Loucy (cell line): ENCODE measurements around the gene TNRC6B.

Source experiments
- CTCF ChIP-seq: fragments of 200-600 bp; sonication (generic); conservative IDR thresholded peaks from 2 replicates; pipeline ENCODE4 v1.5.1; 2014; ENCODE audit warnings: mild to moderate bottlenecking, antibody characterized with exemption, low read length
- EZH2phosphoT487 ChIP-seq: fragments of 200-600 bp; IDR thresholded peaks from 2 replicates; pipeline ENCODE4 v1.6.1; 2018; ENCODE audit warnings: antibody characterized with exemption, mild to moderate bottlenecking, moderate library complexity, borderline replicate concordance

- TF ChIP-seq CTCF, result no peak
- TF ChIP-seq EZH2phosphoT487, result no peak
These were observed 156.3 kb downstream of the TNRC6B start for GRCh38 chr22:40334060-40334459.
